ENCODE results near the gene CCKAR. TPM values are rescaled to one million over a fixed set of nuclear protein-coding genes. Genes with fewer than 3 reads are reported as not detected.

The CCKAR gene
- total RNA-seq, 1 donor from 2014 or later, result not detected

- FAIRE-seq, result no peak
Observed at GRCh38 chr4:26484032-26484515, 6.2 kb downstream of the CCKAR start.

GRCh38 chr4:26482508-26483462 is 7.5 kb downstream of the CCKAR start:
- H3K9ac ChIP-seq (ENCODE audit: low read length), result no peak overlapping the region
- FAIRE-seq (no peak), DNase-seq (ENCODE audit: low read depth) (peak; percentile 60)
- Mint-ChIP-seq H3K27me3 (ENCODE audit: low read depth, unreplicated experiment) (peaks cover 3% of the 10 kb centered on the region), H3K36me3 (ENCODE audit: low read depth, unreplicated experiment) (peaks cover 2% of the 10 kb centered on the region), H3K9me3 (ENCODE audit: unreplicated experiment) (no peaks in the 10 kb centered on the region), H3K4me1 (ENCODE audit: low read depth, unreplicated experiment) (peaks cover 3% of the 10 kb centered on the region), H3K27ac (ENCODE audit: unreplicated experiment) (no peak overlapping the region), H3K4me3 (ENCODE audit: unreplicated experiment) (no peak overlapping the region)
- H3K4me2 ChIP-seq (ENCODE audit: low read length), result no peak overlapping the region
- no peaks in the 10 kb centered on the region for H3K79me2 ChIP-seq (ENCODE audit: insufficient read depth, low read length)
- no peaks in the 10 kb centered on the region for H4K20me1 ChIP-seq (ENCODE audit: insufficient read depth, low read length)
- no peak overlapping the region for H3K27ac ChIP-seq (ENCODE audit: low read depth, low read length)
- no peak overlapping the region for H3K4me3 ChIP-seq (ENCODE audit: insufficient read depth, low read depth, low read length)
- no peak overlapping the region for H2AFZ ChIP-seq (ENCODE audit: low read depth, low read length)
- no peak for TF ChIP-seq CTCF (IDR thresholded peaks at IDR 0.05; ENCODE audit: insufficient read depth, low read depth, low read length)
- no peaks in the 10 kb centered on the region for H3K4me1 ChIP-seq (ENCODE audit: insufficient read depth, low read length)
- no peaks in the 10 kb centered on the region for H3K36me3 ChIP-seq (ENCODE audit: insufficient read depth, low read length)
- H3K9me3 ChIP-seq (ENCODE audit: insufficient read depth, low read depth, low read length), result no peaks in the 10 kb centered on the region
- H3K27me3 ChIP-seq (ENCODE audit: insufficient read depth, low read length), result no peaks in the 10 kb centered on the region

More at GRCh38 chr4:26484032-26484515, 6.2 kb downstream of the CCKAR start:
- no peak overlapping the region for H3K27ac Mint-ChIP-seq (ENCODE audit: unreplicated experiment)
- H3K4me3 Mint-ChIP-seq (ENCODE audit: unreplicated experiment), result no peak overlapping the region
- Histone ChIP-seq H3K9me3 (ENCODE audit: insufficient read depth, low read depth, low read length) (no peaks in the 10 kb centered on the region), H3K27ac (ENCODE audit: low read depth, low read length) (no peak overlapping the region), H3K79me2 (ENCODE audit: insufficient read depth, low read length) (no peaks in the 10 kb centered on the region), H3K9ac (ENCODE audit: low read length) (no peak overlapping the region), H2AFZ (ENCODE audit: low read depth, low read length) (no peak overlapping the region), H3K27me3 (ENCODE audit: insufficient read depth, low read length) (peaks cover 7% of the 10 kb centered on the region), H3K4me1 (ENCODE audit: insufficient read depth, low read length) (no peaks in the 10 kb centered on the region), H3K4me2 (ENCODE audit: low read length) (no peak overlapping the region), H4K20me1 (ENCODE audit: insufficient read depth, low read length) (no peaks in the 10 kb centered on the region), H3K4me3 (ENCODE audit: insufficient read depth, low read depth, low read length) (no peak overlapping the region), H3K36me3 (ENCODE audit: insufficient read depth, low read length) (no peaks in the 10 kb centered on the region)
- H3K36me3 Mint-ChIP-seq (ENCODE audit: low read depth, unreplicated experiment), result peaks cover 2% of the 10 kb centered on the region
- peak; percentile 84 for DNase-seq (ENCODE audit: low read depth)
- peaks cover 3% of the 10 kb centered on the region for H3K4me1 Mint-ChIP-seq (ENCODE audit: low read depth, unreplicated experiment)
- H3K27me3 Mint-ChIP-seq (ENCODE audit: low read depth, unreplicated experiment), result peaks cover 9% of the 10 kb centered on the region
- H3K9me3 Mint-ChIP-seq (ENCODE audit: unreplicated experiment), result no peaks in the 10 kb centered on the region
- no peak for TF ChIP-seq EZH2 (IDR thresholded peaks at IDR 0.05; ENCODE audit: insufficient read depth, low read length)
- TF ChIP-seq CTCF (IDR thresholded peaks at IDR 0.05; ENCODE audit: insufficient read depth, low read depth, low read length), result no peak

- FAIRE-seq, result no peak
- H3K36me3 ChIP-seq (ENCODE audit: insufficient read depth, low read length), result no peaks in the 10 kb centered on the region
- peaks cover 3% of the 10 kb centered on the region for H3K36me3 Mint-ChIP-seq (ENCODE audit: low read depth, unreplicated experiment)
Observed at GRCh38 chr4:26478330-26478729, 12.0 kb downstream of the CCKAR start.

More at GRCh38 chr4:26478330-26478729, 12.0 kb downstream of the CCKAR start:
- no peak overlapping the region for H3K4me3 Mint-ChIP-seq (ENCODE audit: unreplicated experiment)
- no peak overlapping the region for H3K4me2 ChIP-seq (ENCODE audit: low read length)
- no peak overlapping the region for H3K27ac Mint-ChIP-seq (ENCODE audit: unreplicated experiment)
- no peak overlapping the region for H3K27ac ChIP-seq (ENCODE audit: low read depth, low read length)
- H3K9me3 Mint-ChIP-seq (ENCODE audit: unreplicated experiment), result no peaks in the 10 kb centered on the region
- H3K9ac ChIP-seq (ENCODE audit: low read length), result no peak overlapping the region
- no peaks in the 10 kb centered on the region for H3K79me2 ChIP-seq (ENCODE audit: insufficient read depth, low read length)
- TF ChIP-seq EZH2 (IDR thresholded peaks at IDR 0.05; ENCODE audit: insufficient read depth, low read length) (no peak), CTCF (IDR thresholded peaks at IDR 0.05; ENCODE audit: insufficient read depth, low read depth, low read length) (no peak)
- peaks cover 11% of the 10 kb centered on the region for H3K27me3 Mint-ChIP-seq (ENCODE audit: low read depth, unreplicated experiment)
- peaks cover 3% of the 10 kb centered on the region for H3K4me1 Mint-ChIP-seq (ENCODE audit: low read depth, unreplicated experiment)
- no peaks in the 10 kb centered on the region for H3K9me3 ChIP-seq (ENCODE audit: insufficient read depth, low read depth, low read length)
- no peak for DNase-seq (ENCODE audit: low read depth)
- H3K4me1 ChIP-seq (ENCODE audit: insufficient read depth, low read length), result no peaks in the 10 kb centered on the region
- H3K4me3 ChIP-seq (ENCODE audit: insufficient read depth, low read depth, low read length), result no peak overlapping the region
- no peaks in the 10 kb centered on the region for H3K27me3 ChIP-seq (ENCODE audit: insufficient read depth, low read length)
- no peaks in the 10 kb centered on the region for H4K20me1 ChIP-seq (ENCODE audit: insufficient read depth, low read length)
- no peak overlapping the region for H2AFZ ChIP-seq (ENCODE audit: low read depth, low read length)

Data from astrocyte (in vitro differentiated cells and primary cell).